ENCODE results near the gene ZFR2.
"Not testable (repeated sequence)": the region's sequence is repeated elsewhere in the genome, so short reads cannot be mapped to it uniquely, and the experiment has no call there.

ZFR2 gene

DNA sequence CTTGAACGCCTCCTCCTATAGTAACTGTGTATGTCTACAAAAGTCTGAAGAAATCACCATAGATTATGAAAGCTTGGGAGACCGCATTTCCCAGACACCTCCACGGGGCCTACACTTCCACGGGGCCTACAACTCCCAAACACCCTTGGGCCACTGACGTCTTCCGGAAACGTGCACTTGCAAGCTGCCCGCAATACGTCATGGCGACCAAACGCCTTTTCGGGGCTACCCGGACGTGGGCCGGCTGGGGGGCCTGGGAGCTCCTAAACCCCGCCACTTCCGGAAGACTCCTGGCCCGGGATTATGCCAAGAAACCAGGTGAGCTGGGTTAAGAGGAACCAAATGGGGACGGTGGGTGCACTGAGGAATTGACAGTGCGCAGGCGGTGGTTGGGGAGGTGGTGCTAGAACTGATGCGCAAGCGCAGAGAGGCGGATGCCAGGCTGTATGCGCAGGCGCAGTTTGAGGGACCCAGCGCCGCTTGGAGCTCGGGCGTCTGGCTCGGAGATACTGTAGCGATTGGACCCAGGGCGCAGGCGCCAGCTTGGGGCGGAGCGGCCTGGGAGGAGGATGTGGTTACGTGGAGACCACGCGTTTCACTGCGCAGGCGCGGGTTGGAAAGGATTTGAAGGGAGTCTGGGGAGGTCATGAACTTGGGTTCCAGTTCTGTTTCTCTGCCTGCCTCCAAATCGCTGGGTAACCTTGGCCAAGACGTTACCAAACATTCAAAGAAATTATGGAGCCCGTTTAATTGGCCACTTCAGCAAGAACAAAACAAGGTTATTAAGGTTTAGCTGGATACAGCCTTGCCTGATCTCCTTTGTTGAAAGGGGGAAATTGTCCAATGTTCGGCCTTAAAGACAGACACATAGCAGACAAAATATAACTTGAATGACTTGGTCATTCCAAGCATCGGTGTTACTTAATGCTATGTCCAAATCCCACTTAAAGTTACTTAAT is 106.1 kb downstream of the ZFR2 start, which contains the start of gene MRPL54:
TSS of gene MRPL54 (plus strand) at position 182 of the 959 bp plus-strand sequence. CDS start at position 201, 19 bp downstream.
- H3K36me3 ChIP-seq = peaks cover 31% of the 10 kb centered on the region
- no peaks in the 10 kb centered on the region for H3K9me3 ChIP-seq
- peaks cover 27 to 36% of the 10 kb centered on the region in 2 experiments for H3K4me1 ChIP-seq (ENCODE audit: control insufficient read depth in 1 of 2, insufficient read depth in 1 of 2, low read depth in 1 of 2, low read length in 1 of 2)
- TF ChIP-seq, protein P1, sequence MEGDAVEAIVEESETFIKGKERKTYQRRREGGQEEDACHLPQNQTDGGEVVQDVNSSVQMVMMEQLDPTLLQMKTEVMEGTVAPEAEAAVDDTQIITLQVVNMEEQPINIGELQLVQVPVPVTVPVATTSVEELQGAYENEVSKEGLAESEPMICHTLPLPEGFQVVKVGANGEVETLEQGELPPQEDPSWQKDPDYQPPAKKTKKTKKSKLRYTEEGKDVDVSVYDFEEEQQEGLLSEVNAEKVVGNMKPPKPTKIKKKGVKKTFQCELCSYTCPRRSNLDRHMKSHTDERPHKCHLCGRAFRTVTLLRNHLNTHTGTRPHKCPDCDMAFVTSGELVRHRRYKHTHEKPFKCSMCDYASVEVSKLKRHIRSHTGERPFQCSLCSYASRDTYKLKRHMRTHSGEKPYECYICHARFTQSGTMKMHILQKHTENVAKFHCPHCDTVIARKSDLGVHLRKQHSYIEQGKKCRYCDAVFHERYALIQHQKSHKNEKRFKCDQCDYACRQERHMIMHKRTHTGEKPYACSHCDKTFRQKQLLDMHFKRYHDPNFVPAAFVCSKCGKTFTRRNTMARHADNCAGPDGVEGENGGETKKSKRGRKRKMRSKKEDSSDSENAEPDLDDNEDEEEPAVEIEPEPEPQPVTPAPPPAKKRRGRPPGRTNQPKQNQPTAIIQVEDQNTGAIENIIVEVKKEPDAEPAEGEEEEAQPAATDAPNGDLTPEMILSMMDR (IDR thresholded peaks at IDR 0.05) = peak; percentile 52
- no peaks in the 10 kb centered on the region for H3K27me3 ChIP-seq
- peak within 1 kb of the TSS; percentile 98 for H3K27ac ChIP-seq
- H3K4me3 ChIP-seq (ENCODE audit: low read depth in 1 of 2, low read length in 1 of 2) = peak within 1 kb of the TSS; percentile 83 to 88

DNA sequence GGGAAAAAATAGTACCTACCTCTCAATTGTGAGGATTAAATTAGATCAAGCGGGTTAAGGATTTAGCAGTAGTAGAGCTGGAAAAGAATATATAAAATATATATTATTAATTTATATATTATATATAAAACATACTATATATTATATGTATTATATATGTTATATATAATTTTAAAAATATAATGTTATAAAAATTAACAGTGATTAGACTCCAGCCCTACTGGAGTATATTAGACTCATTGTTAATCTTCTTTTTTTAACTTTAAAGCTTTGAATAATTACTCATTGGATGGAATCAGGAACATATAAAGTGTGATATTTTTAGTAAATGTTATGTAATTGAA is 106.7 kb downstream of the ZFR2 start:
- TF ChIP-seq, protein P1 (IDR thresholded peaks at IDR 0.05) = no peak
- Histone ChIP-seq H3K9me3 (no peaks in the 10 kb centered on the region), H3K36me3 (peaks cover 32% of the 10 kb centered on the region), H3K4me1 (ENCODE audit: control insufficient read depth in 1 of 2, insufficient read depth in 1 of 2, low read depth in 1 of 2, low read length in 1 of 2) (peaks cover 27 to 36% of the 10 kb centered on the region in 2 experiments), H3K27ac (peak overlapping the region; percentile 98), H3K27me3 (no peaks in the 10 kb centered on the region), H3K4me3 (ENCODE audit: low read depth in 1 of 2, low read length in 1 of 2) (peak overlapping the region; percentile 83 to 88)

DNA sequence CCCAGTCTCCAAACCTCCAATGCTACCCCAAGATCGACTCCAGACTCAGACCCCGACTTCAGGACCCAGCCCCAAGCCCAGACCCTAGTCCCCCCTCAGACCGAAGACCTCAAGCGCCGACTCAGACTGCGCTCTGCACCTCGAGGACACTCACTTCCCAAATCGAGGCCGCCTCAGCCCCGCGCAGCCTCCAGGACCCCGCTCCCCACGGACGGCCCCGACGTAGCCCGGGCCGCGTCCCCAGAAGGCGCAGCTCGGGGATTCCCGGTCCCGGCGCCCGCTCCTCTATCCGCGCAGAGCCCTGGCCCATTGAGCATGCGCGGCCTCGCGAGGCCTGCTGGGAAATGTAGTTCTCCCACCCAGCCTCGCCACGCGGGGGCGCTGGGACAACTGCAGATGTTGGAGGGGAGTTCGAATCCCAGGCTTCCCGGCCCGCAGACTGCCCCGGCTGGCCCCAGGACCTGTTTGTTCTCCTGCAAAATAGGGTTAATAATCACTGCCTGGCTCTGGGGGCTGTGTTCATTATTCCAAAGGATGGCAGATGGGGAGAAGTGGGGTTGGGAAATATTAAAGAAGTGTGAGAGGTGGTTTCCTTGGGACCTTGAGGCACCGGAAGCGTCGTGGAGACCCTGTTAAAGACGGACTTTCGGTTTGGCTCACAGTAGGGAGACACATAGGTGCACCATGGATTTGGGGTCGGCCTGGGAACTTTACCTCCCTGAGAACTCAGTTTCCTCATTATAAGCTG is 107.3 kb downstream of the ZFR2 start, which contains the start of gene APBA3:
TSS of gene APBA3 (minus strand) at position 311 of the 748 bp plus-strand sequence. CDS start 1,428 bp downstream, outside the sequence.
- H3K27me3 ChIP-seq = no peaks in the 10 kb centered on the region
- TF ChIP-seq, protein P1 (IDR thresholded peaks at IDR 0.05) = peak; percentile 66
- H3K27ac ChIP-seq = peak within 1 kb of the TSS; percentile 98
- H3K9me3 ChIP-seq = no peaks in the 10 kb centered on the region
- H3K36me3 ChIP-seq = peaks cover 30% of the 10 kb centered on the region
- peak within 1 kb of the TSS; percentile 83 to 88 for H3K4me3 ChIP-seq (ENCODE audit: low read depth in 1 of 2, low read length in 1 of 2)
- H3K4me1 ChIP-seq (ENCODE audit: control insufficient read depth in 1 of 2, insufficient read depth in 1 of 2, low read depth in 1 of 2, low read length in 1 of 2) = peaks cover 25 to 33% of the 10 kb centered on the region in 2 experiments

DNA sequence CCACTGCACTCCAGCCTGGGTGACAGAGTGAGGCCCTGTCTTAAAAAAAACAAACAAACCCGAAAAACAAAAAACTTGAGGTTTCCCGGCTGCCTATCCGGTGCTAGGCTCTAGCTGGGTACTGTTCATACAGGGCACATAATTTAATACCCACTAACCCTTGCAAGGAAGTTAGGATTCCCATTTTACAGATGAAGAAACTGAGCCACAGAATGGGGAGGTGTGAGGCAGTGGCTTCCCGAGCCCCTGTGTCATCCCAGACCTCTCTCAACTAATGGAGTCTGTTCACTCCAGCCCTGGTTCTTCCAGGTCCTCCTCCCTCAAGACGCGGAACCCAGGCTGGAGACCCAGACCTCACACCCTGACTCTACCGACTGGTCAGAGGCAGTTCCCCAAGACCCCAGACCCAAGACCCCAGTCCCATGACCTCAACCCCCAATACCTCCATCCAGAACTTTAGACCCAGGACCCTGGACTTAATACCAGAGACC is 107.9 kb downstream of the ZFR2 start:
- Histone ChIP-seq H3K36me3 (peaks cover 30% of the 10 kb centered on the region), H3K4me1 (ENCODE audit: control insufficient read depth in 1 of 2, insufficient read depth in 1 of 2, low read depth in 1 of 2, low read length in 1 of 2) (peaks cover 22 to 28% of the 10 kb centered on the region in 2 experiments), H3K9me3 (no peaks in the 10 kb centered on the region), H3K4me3 (ENCODE audit: low read depth in 1 of 2, low read length in 1 of 2) (peak overlapping the region; percentile 83 to 88), H3K27me3 (no peaks in the 10 kb centered on the region), H3K27ac (peak overlapping the region; percentile 98)
- TF ChIP-seq, protein P1 (IDR thresholded peaks at IDR 0.05) = no peak

DNA sequence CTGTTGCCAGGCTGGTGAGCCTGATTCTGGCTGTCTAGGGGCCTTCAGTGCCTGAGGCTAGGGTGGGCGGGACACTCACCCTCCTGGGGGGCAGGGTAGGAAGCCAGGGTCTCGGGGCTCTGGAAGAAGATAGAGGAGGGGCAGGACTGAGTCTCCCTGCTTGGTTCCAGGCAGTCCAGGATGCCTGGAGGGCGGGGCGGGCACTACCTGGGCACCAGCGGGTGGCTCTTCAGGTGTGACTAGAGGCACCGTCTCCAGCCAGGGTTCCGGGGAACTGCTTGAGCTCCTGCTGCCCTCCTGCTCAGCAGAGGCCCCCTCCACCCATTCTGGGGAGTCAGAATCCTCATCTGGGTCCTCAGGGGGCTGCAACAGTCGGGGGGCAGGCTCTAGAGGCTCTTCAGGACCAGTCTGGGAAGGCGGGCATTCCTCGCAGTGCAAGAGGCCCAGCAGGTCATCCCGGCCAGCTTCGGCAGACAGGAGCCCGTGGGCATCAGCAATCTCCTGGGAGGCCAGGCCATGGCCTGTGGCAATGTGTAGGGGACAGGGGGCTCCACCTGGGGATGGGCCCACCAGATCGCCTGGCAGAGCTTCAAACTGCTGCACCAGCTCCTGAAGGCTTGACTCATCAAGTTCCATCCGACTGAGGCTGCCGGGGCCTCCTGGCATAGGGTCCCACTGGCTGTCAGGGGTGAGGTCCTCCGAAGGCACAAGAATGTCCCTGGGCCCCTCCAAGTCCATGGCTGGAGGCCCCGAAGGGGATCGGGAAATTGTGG is 109.2 kb downstream of the ZFR2 start:
- Histone ChIP-seq H3K4me1 (ENCODE audit: control insufficient read depth in 1 of 2, insufficient read depth in 1 of 2, low read depth in 1 of 2, low read length in 1 of 2) (peaks cover 22 to 28% of the 10 kb centered on the region in 2 experiments), H3K4me3 (ENCODE audit: low read depth in 1 of 2, low read length in 1 of 2) (no peak overlapping the region), H3K9me3 (no peaks in the 10 kb centered on the region), H3K27me3 (no peaks in the 10 kb centered on the region), H3K27ac (no peak overlapping the region), H3K36me3 (peaks cover 30% of the 10 kb centered on the region)
- TF ChIP-seq, protein P1 (IDR thresholded peaks at IDR 0.05) = no peak

DNA sequence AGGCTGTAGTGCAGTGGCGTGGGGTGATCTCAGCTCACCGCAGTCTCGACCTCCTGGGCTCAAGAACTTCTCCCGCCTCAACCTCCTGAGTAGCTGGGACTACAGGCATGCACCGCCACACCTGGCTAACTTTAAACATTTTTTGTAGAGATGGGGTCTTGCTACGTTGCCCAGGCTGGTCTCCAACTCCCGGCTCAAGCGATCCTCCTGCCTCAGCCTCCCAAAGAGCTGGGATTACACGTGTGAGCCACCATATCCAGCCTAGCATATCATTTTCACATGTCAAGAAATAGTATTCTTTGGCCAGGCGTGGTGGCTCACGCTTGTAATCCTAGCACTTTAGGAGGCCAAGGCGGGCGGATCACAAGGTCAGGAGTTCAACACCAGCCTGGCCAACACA is 110.5 kb downstream of the ZFR2 start:
- H3K4me1 ChIP-seq (ENCODE audit: control insufficient read depth in 1 of 2, insufficient read depth in 1 of 2, low read depth in 1 of 2, low read length in 1 of 2) = peaks cover 19 to 23% of the 10 kb centered on the region in 2 experiments
- peaks cover 42% of the 10 kb centered on the region for H3K36me3 ChIP-seq
- H3K27ac ChIP-seq; H3K27me3 ChIP-seq; H3K9me3 ChIP-seq; H3K4me3 ChIP-seq (ENCODE audit: low read depth in 1 of 2, low read length in 1 of 2): not testable (repeated sequence)

DNA sequence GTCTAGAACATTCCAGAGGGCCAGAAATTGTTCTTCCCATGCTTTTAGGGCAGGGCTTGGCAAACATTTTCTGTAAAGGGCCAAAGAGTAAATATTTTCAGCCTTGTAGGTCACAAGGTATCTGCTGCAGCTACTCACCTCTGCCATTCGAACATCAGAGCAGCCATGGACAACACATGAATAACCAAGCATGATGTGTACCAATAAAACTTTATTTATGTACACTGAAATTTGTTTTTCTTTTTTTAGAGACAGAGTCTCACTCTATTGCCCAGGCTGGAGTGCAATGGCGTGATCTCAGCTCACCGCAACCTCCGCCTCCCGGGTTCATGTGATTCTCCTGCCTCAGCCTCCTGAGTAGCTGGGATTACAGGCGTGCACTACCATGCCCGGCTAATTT is 111.1 kb downstream of the ZFR2 start:
- H3K4me1 ChIP-seq (ENCODE audit: control insufficient read depth in 1 of 2, insufficient read depth in 1 of 2, low read depth in 1 of 2, low read length in 1 of 2) = peaks cover 14 to 18% of the 10 kb centered on the region in 2 experiments
- not testable (repeated sequence) for H3K9me3 ChIP-seq; H3K4me3 ChIP-seq (ENCODE audit: low read depth in 1 of 2, low read length in 1 of 2); H3K27me3 ChIP-seq; H3K27ac ChIP-seq
- peaks cover 48% of the 10 kb centered on the region for H3K36me3 ChIP-seq
